ENCODE results near the gene SKAP1.
"Not testable (repeated sequence)": the region's sequence is repeated elsewhere in the genome, so short reads cannot be mapped to it uniquely, and the experiment has no call there.

SKAP1 gene

DNA sequence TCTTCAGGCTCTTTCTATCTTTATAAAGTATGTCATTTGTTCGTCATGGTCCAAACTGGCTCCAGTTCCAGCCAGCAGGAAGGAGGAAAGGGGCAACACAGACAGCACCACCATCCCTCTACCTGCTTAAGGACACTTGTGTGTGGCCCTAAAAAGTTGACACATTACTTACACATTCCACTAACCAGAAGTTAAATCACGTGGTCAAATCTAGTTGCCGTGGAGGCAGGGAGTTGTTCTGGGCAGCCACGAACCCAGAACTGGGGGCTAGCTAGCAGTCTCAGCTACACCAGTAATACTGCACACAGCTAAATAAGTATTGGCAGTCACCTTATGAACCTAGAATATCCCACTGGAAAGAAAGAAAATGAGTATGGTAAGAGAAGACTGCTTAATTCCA lies 218.2 kb downstream of the SKAP1 start:
- H3K27me3 ChIP-seq: no peaks in the 10 kb centered on the region
- H3K4me2 ChIP-seq: no peak overlapping the region
- H3K4me3 ChIP-seq: no peak overlapping the region
- no peaks in the 10 kb centered on the region for H3K4me1 ChIP-seq
- no peaks in the 10 kb centered on the region for H3K9me3 ChIP-seq (replicated peaks in 1 of 11)
- H4K20me1 ChIP-seq: no peaks in the 10 kb centered on the region
- no peak for TF ChIP-seq Cebpa-rat (IDR thresholded peaks at IDR 0.05)
- H3K27ac ChIP-seq: no peak overlapping the region
- H3K9ac ChIP-seq: no peak overlapping the region
- H3K36me3 ChIP-seq: no peaks in the 10 kb centered on the region

DNA sequence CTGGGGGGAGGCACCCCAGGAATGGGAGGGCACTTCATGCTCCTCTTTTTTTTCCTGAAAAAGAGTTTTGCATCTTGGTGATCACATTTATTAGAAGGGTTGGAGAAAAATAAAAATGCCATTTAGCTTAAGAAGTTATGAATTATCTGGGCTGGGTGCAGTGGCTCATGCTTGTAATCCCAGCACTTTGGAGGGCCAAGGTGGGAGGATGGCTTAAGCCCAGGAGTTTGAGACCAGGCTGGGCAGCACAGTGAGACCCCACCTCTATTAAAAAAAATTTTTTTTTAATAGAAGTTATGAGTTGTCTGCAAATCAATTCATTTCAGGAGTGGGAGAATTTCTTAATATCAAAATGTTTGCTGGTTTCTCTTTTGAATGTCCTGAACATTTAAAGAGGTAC lies 219.0 kb downstream of the SKAP1 start:
- Histone ChIP-seq H3K9me3 (replicated peaks in 1 of 11) (no peaks in the 10 kb centered on the region), H3K27me3 (no peaks in the 10 kb centered on the region), H3K9ac (no peak overlapping the region), H3K4me2 (no peak overlapping the region), H3K27ac (no peak overlapping the region), H3K4me1 (no peaks in the 10 kb centered on the region), H3K4me3 (no peak overlapping the region), H3K36me3 (no peaks in the 10 kb centered on the region), H4K20me1 (no peaks in the 10 kb centered on the region)
- TF ChIP-seq Cebpa-rat (IDR thresholded peaks at IDR 0.05): no peak

GRCh38 chr17:48209973-48210372 lies 220.0 kb downstream of the SKAP1 start:
- no peaks in the 10 kb centered on the region for H4K20me1 ChIP-seq
- no peaks in the 10 kb centered on the region for H3K9me3 ChIP-seq (replicated peaks in 1 of 11)
- no peaks in the 10 kb centered on the region for H3K36me3 ChIP-seq
- H3K27me3 ChIP-seq: no peaks in the 10 kb centered on the region
- H3K9ac ChIP-seq: no peak overlapping the region
- no peak for TF ChIP-seq Cebpa-rat (IDR thresholded peaks at IDR 0.05)
- H3K4me1 ChIP-seq: no peaks in the 10 kb centered on the region
- H3K4me3 ChIP-seq: no peak overlapping the region
- H3K4me2 ChIP-seq: no peak overlapping the region
- no peak overlapping the region for H3K27ac ChIP-seq

DNA sequence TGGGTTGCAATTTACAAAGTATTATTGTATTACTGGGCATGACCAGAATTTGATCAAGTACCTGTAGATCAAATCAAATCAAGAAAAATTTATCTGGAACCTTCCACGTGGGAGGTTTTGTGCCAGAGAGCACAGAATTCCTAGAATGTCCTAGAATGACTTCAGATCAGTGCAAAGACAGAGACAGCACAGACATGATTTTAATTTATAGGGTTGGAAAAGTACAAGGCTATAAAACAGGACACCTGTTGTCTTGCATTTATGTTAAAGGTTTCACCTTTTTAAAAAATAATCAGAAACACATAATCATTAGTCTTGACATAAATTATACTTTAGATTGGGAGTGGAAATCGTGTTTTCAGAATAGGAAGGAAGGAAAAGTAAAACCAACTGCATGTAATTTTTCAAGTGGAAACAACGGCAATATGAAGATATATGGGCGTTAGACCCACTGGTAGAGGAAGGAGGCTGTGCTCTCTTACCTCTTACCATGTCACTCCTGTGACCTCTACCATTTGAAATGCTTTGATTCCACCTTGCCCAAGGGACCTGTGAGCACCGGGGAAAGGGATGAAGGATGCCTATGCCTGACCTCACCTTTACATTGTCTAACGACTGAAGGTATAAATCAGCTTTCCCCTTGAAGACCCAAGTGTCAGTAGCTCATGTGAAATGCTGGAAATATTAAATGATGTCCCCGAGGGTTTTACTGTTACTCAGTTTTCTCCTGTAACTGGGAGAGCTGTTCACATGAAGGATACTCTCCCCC lies 222.1 kb downstream of the SKAP1 start:
- Histone ChIP-seq H3K27me3 (no peaks in the 10 kb centered on the region), H3K27ac (no peak overlapping the region), H3K9ac (no peak overlapping the region), H3K4me2 (no peak overlapping the region), H3K9me3 (replicated peaks in 1 of 11) (no peaks in the 10 kb centered on the region), H3K36me3 (no peaks in the 10 kb centered on the region), H3K4me3 (no peak overlapping the region), H4K20me1 (no peaks in the 10 kb centered on the region), H3K4me1 (no peaks in the 10 kb centered on the region)
- no peak for TF ChIP-seq Cebpa-rat (IDR thresholded peaks at IDR 0.05)

DNA sequence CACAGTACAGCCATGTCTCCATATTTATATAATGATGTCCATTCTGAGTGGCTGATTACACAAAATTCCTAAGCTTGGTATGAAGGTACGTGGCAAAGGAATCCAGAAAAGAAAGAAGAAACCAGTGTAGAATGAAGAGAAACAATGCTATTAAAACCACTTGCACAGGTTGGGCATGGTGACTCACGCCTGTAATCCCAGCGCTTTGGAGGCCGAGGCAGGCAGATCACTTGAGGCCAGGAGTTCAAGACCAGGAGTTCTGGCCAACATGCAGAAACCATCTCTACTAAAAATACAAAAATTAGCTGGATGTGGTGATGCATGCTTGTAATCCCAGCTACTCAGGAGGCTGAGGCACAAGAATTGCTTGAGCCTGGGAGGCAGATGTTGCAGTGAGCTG lies 223.0 kb downstream of the SKAP1 start:
- not testable (repeated sequence) for H3K4me1 ChIP-seq; H3K9ac ChIP-seq; H3K4me2 ChIP-seq; H3K9me3 ChIP-seq (replicated peaks in 1 of 11); H3K27me3 ChIP-seq; H3K4me3 ChIP-seq; H3K27ac ChIP-seq; H4K20me1 ChIP-seq; H3K36me3 ChIP-seq

DNA sequence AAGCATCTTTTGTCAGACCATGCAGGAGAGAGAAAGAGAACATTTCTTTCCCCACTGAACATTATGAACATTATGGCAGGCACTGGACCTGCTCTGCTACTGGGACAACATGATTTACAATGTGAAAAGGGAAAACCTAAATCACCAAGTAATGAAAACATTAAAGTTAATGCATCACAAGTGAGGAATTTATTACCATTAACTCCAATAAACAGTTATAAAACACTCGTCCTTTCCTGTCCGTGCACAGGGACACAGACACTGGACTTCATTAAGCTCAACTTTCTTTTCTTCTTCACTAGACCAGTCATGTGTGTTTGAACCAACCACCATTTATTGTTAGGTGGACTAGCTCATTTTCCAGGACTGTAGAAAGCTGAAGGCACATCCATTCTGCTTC lies 227.1 kb downstream of the SKAP1 start:
- Histone ChIP-seq H3K9me3 (replicated peaks in 1 of 11) (no peaks in the 10 kb centered on the region), H3K4me3 (no peak overlapping the region), H3K9ac (no peak overlapping the region), H3K4me2 (no peak overlapping the region), H3K4me1 (peaks cover 0 to 13% (median 0%) of the 10 kb centered on the region in 10 experiments; a peak in 5 of 20 replicates), H3K27me3 (no peaks in the 10 kb centered on the region), H4K20me1 (no peaks in the 10 kb centered on the region), H3K36me3 (no peaks in the 10 kb centered on the region), H3K27ac (no peak overlapping the region)
- TF ChIP-seq Cebpa-rat (IDR thresholded peaks at IDR 0.05): no peak

- H3K27ac ChIP-seq: no peak overlapping the region
- peaks cover 0 to 23% (median 5%) of the 10 kb centered on the region in 10 experiments; a peak in 9 of 20 replicates for H3K4me1 ChIP-seq
- no peaks in the 10 kb centered on the region for H3K27me3 ChIP-seq
- no peak overlapping the region for H3K9ac ChIP-seq
- H3K36me3 ChIP-seq: no peaks in the 10 kb centered on the region
- no peak for TF ChIP-seq Cebpa-rat (IDR thresholded peaks at IDR 0.05)
- no peaks in the 10 kb centered on the region for H4K20me1 ChIP-seq
- H3K4me2 ChIP-seq: peak overlapping the region in 3 of 11 experiments; percentile 16 to 27 (median 25); a peak in 5 of 22 replicates
- no peak overlapping the region for H3K4me3 ChIP-seq
- no peaks in the 10 kb centered on the region for H3K9me3 ChIP-seq (replicated peaks in 1 of 11)
These were observed 231.0 kb downstream of the SKAP1 start for GRCh38 chr17:48198950-48199541.

GRCh38 chr17:48195910-48196309 lies 234.1 kb downstream of the SKAP1 start:
- no peak overlapping the region for H3K27ac ChIP-seq
- H3K4me2 ChIP-seq: no peak overlapping the region
- H3K4me1 ChIP-seq: peaks cover 0 to 23% (median 5%) of the 10 kb centered on the region in 10 experiments; a peak in 9 of 20 replicates
- H3K4me3 ChIP-seq: no peak overlapping the region
- no peak overlapping the region for H3K9ac ChIP-seq
- no peaks in the 10 kb centered on the region for H3K9me3 ChIP-seq (replicated peaks in 1 of 11)
- no peaks in the 10 kb centered on the region; a peak in 1 of 22 replicates for H3K27me3 ChIP-seq
- no peaks in the 10 kb centered on the region for H4K20me1 ChIP-seq
- no peaks in the 10 kb centered on the region for H3K36me3 ChIP-seq
- no peak for TF ChIP-seq Cebpa-rat (IDR thresholded peaks at IDR 0.05)

GRCh38 chr17:48194097-48194550 lies 235.9 kb downstream of the SKAP1 start:
- no peaks in the 10 kb centered on the region for H4K20me1 ChIP-seq
- no peaks in the 10 kb centered on the region for H3K9me3 ChIP-seq (replicated peaks in 1 of 11)
- H3K36me3 ChIP-seq: no peaks in the 10 kb centered on the region
- H3K27ac ChIP-seq: no peak overlapping the region
- H3K4me1 ChIP-seq: peaks cover 0 to 17% (median 5%) of the 10 kb centered on the region in 10 experiments; a peak in 9 of 20 replicates
- no peak overlapping the region for H3K9ac ChIP-seq
- H3K27me3 ChIP-seq: no peaks in the 10 kb centered on the region; a peak in 1 of 22 replicates
- TF ChIP-seq Cebpa-rat (IDR thresholded peaks at IDR 0.05): no peak
- no peak overlapping the region for H3K4me2 ChIP-seq
- H3K4me3 ChIP-seq: no peak overlapping the region

DNA sequence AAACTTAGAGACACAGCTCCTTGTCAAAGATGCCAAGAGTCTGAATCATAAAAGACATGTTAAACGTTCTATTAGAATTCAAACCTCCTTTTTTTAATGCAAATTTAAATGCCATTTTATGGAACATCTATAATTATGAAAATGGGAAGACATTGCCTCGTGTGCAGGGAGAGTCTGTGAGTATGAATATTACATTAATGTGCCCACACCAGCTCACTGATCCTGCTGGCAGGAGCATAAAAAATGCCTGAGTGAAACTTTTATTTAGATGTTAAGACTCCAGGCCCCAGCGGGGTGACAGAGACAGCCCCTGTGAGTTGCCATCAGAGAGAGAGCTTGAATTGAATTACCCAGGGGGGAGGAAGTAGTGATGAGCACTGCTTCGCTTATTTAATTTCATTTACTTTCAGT lies 237.7 kb downstream of the SKAP1 start:
- H3K4me3 ChIP-seq: no peak overlapping the region
- H3K4me2 ChIP-seq: no peak overlapping the region

More for the DNA sequence above, 237.7 kb downstream of the SKAP1 start:
- no peaks in the 10 kb centered on the region; a peak in 1 of 22 replicates for H3K27me3 ChIP-seq
- no peak overlapping the region for H3K9ac ChIP-seq
- no peaks in the 10 kb centered on the region for H3K36me3 ChIP-seq
- peaks cover 0 to 9% (median 5%) of the 10 kb centered on the region in 10 experiments; a peak in 8 of 20 replicates for H3K4me1 ChIP-seq
- TF ChIP-seq Cebpa-rat (IDR thresholded peaks at IDR 0.05): no peak
- no peaks in the 10 kb centered on the region for H3K9me3 ChIP-seq (replicated peaks in 1 of 11)
- no peak overlapping the region for H3K27ac ChIP-seq
- H4K20me1 ChIP-seq: no peaks in the 10 kb centered on the region

Data from BLaER1 treated with 17β-estradiol and CSF1 and Interleukin-3, amounts not matched to agents 10 nM and 100 nM (cell line).